GM18499 (cell line): ENCODE data around the gene HJURP.

ENCODE experiments used
- ATAC-seq: cut with Tn5 transposase; IDR thresholded peaks from one replicate; pipeline ENCODE4 v1.9.1; 2021; ENCODE audit warnings: moderate number of reproducible peaks; ENCODE audit not compliant: insufficient read depth, unreplicated experiment

HJURP gene

GRCh38 chr2:233850745-233851144 is 3.6 kb downstream of the HJURP start:
- ATAC-seq = no peak

GRCh38 chr2:233849607-233850271 is 4.6 kb downstream of the HJURP start:
- ATAC-seq = no peak

- ATAC-seq = no peak
Observed at GRCh38 chr2:233848276-233848675, 6.1 kb downstream of the HJURP start.

- ATAC-seq = no peak
Observed at GRCh38 chr2:233847248-233847898, 7.0 kb downstream of the HJURP start.

- no peak for ATAC-seq
Observed at GRCh38 chr2:233846387-233847247, 7.7 kb downstream of the HJURP start.

GRCh38 chr2:233845301-233846060 is 8.9 kb downstream of the HJURP start:
- no peak for ATAC-seq

GRCh38 chr2:233844836-233845235 is 9.5 kb downstream of the HJURP start:
- ATAC-seq = no peak

GRCh38 chr2:233844064-233844807 is 10.1 kb downstream of the HJURP start:
- ATAC-seq = no peak

GRCh38 chr2:233841183-233841582 is 13.2 kb downstream of the HJURP start:
- no peak for ATAC-seq

- ATAC-seq = no peak
Observed at GRCh38 chr2:233840520-233840919, 13.8 kb downstream of the HJURP start.

- ATAC-seq = no peak
Observed at GRCh38 chr2:233839447-233839820, 14.9 kb downstream of the HJURP start.

GRCh38 chr2:233838726-233839446 is 15.4 kb downstream of the HJURP start:
- ATAC-seq = no peak

GRCh38 chr2:233838251-233838650 is 16.1 kb downstream of the HJURP start:
- ATAC-seq = no peak

- no peak for ATAC-seq
Observed at GRCh38 chr2:233837694-233838229, 16.6 kb downstream of the HJURP start.

- ATAC-seq = no peak
Observed at GRCh38 chr2:233836359-233836758, 18.0 kb downstream of the HJURP start.

GRCh38 chr2:233835230-233836186 is 18.8 kb downstream of the HJURP start:
- no peak for ATAC-seq

GRCh38 chr2:233833345-233833744 is 21.0 kb downstream of the HJURP start:
- ATAC-seq = no peak

GRCh38 chr2:233832869-233833311 is 21.4 kb downstream of the HJURP start:
- ATAC-seq = no peak
